ENCODE data around the gene KIF3A. TPM values are rescaled to one million over a fixed set of nuclear protein-coding genes. Genes with fewer than 3 reads are reported as not detected.

KIF3A gene
- total RNA-seq, 6 experiments from 2014 or later, result 1.3 to 4.2 (median 2.1) TPM

DNA sequence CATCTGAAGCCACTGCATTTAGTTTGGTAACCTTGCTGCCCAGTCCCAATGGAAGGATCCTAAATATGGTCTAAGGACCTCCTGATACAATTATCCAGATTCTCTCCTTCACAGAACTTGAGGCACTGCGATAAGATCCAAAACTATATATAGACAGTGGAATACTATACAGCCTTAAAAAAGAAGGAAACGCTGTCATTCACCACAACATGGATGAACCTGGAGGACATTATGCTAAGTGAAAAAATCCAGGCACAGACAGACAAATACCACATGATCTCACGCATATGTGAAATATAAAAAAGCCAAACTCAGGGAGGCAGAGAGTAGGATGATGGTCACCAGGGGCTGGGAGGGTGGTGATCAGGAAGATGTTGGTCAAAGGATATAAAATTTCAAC is 66.3 kb downstream of the KIF3A start:
- TF ChIP-seq POLR2A (IDR thresholded peaks at IDR 0.05), result no peak
- TF ChIP-seq, protein P1, sequence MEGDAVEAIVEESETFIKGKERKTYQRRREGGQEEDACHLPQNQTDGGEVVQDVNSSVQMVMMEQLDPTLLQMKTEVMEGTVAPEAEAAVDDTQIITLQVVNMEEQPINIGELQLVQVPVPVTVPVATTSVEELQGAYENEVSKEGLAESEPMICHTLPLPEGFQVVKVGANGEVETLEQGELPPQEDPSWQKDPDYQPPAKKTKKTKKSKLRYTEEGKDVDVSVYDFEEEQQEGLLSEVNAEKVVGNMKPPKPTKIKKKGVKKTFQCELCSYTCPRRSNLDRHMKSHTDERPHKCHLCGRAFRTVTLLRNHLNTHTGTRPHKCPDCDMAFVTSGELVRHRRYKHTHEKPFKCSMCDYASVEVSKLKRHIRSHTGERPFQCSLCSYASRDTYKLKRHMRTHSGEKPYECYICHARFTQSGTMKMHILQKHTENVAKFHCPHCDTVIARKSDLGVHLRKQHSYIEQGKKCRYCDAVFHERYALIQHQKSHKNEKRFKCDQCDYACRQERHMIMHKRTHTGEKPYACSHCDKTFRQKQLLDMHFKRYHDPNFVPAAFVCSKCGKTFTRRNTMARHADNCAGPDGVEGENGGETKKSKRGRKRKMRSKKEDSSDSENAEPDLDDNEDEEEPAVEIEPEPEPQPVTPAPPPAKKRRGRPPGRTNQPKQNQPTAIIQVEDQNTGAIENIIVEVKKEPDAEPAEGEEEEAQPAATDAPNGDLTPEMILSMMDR (IDR thresholded peaks at IDR 0.05), result no peak
- no peak for DNase-seq
- H3K27ac ChIP-seq, result no peak overlapping the region
- no peak overlapping the region for H3K4me3 ChIP-seq
- intact Hi-C loops (cut with DNase I), result no loop called here
- no peaks in the 10 kb centered on the region for H3K27me3 ChIP-seq
- H3K36me3 ChIP-seq, result no peaks in the 10 kb centered on the region
- ATAC-seq, result no peak
- 97% methylated on average over 3 of the region's 3 CpGs for WGBS (ENCODE audit: insufficient coverage, low coverage, low lambda C conversion rate, missing lambda C conversion rate)
- no peaks in the 10 kb centered on the region for H3K9me3 ChIP-seq
- H3K4me1 ChIP-seq, result no peaks in the 10 kb centered on the region

DNA sequence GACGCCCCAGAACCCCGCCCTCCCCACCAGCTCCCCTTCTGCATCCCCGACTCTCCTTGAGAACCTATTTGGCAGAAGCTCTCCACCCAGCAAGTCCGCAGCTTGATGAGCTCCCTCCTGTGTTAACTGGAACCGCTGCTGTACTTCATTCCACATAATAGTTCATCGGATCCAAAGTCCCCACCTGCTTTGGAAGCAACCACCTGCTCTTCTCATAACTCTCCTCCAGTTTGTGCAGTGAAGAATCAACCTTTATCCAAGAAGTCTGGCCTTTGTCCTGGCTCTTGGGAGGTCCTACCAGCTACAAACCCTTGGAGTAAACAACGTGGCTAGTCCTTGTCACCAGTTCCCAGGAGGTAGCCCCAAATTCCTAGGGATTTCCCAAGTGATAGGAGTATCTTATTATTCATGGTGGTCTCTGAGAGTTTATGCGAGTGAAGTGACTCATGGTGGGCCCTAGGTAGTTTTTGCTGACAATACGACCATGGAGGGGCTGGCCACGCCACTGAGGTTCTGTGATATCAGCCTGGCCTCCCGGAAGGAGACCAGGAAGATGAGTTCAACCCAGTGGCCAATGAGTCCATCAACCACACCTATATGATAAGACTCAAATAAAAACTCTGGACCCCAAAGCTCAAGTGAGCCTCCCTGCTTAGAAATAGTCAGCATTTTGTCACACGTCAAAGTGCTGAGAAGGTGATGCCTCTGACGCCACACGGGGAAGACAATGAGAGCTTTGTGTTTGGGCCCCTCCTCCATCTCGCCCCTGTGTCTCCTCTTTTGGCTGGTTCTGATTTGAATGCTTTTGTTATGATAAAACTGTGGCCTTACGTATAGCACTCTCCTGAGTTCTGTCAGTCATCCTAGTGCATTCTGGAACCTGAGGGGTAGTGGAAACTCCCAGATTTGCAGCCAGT is 67.1 kb downstream of the KIF3A start:
- intact Hi-C loops (cut with DNase I), result no loop called here
- no peaks in the 10 kb centered on the region for H3K4me1 ChIP-seq
- 82% methylated on average over 11 of the region's 16 CpGs for WGBS (ENCODE audit: insufficient coverage, low coverage, low lambda C conversion rate, missing lambda C conversion rate)
- TF ChIP-seq, protein P1 (IDR thresholded peaks at IDR 0.05), result no peak
- TF ChIP-seq POLR2A (IDR thresholded peaks at IDR 0.05), result no peak
- no peaks in the 10 kb centered on the region for H3K36me3 ChIP-seq
- no peak overlapping the region for H3K27ac ChIP-seq
- ATAC-seq (no peak), DNase-seq (no peak)
- H3K27me3 ChIP-seq, result no peaks in the 10 kb centered on the region
- no peaks in the 10 kb centered on the region for H3K9me3 ChIP-seq
- H3K4me3 ChIP-seq, result no peak overlapping the region

DNA sequence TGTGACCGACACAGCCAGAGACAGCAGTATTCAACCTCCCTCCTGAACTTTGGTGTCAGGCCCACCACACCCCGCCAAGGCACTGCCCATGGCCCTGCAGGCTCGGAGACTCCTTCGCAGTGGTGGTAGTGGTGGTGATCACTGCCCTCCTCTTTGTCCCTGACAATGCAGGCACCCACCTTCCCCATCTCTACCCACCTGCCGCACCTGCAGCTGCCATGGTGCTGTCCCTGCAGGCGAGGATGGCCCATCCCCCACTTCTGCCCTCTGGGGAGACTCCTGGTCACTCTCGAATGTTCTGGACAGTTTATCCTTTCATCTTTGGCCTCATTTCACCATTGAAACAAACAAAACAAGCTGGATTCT is 67.9 kb downstream of the KIF3A start:
- DNase-seq (no peak), ATAC-seq (no peak)
- Histone ChIP-seq H3K27ac (no peak overlapping the region), H3K4me3 (no peak overlapping the region), H3K4me1 (no peaks in the 10 kb centered on the region), H3K27me3 (no peaks in the 10 kb centered on the region), H3K9me3 (no peaks in the 10 kb centered on the region), H3K36me3 (no peaks in the 10 kb centered on the region)
- WGBS (ENCODE audit: insufficient coverage, low coverage, low lambda C conversion rate, missing lambda C conversion rate), result no CpG with 5 or more reads among the region's 7 CpGs
- intact Hi-C loops (cut with DNase I), result no loop called here
- TF ChIP-seq, protein P1 (IDR thresholded peaks at IDR 0.05), result no peak

DNA sequence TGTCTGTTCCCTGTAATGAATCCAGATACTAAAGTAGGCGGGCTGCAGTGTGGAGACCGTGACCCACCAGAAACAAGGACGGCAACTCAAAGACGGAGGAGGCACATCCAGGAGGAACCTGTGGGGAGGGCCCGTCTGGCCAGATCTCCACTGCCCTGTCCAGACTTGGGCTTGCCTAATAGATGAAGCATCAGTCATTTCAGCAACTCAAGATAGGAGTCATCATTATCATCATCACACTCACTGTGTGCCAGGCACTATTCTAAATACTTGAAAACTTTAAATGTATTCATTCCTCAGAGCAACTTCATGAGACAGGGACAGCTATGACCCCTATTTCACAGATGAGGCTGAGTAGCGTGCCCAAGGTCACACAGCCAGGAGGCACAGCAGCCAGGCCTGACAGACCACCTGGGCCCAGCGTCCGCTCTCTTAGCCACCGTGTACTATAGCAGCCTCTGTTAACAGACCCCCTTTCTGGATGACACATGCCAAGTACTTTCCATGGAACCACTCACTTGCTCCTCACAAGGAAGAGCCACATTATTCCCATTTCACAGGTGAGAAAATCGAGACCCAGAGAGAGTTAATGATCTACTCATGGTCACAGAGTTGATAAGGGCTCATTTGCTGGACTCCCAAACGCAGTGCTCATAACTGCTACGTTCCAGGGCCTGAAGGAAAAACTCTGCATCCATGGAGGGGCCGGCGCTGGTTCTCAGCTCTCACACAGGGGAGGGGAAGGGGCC is 68.5 kb downstream of the KIF3A start:
- Histone ChIP-seq H3K4me3 (no peak overlapping the region), H3K36me3 (no peaks in the 10 kb centered on the region), H3K9me3 (no peaks in the 10 kb centered on the region), H3K27me3 (no peaks in the 10 kb centered on the region), H3K4me1 (no peaks in the 10 kb centered on the region), H3K27ac (no peak overlapping the region)
- no peak for ATAC-seq
- intact Hi-C loops (cut with DNase I), result no loop called here
- no peak for DNase-seq
- WGBS (ENCODE audit: insufficient coverage, low coverage, low lambda C conversion rate, missing lambda C conversion rate), result 78% methylated on average over 5 of the region's 14 CpGs
- no peak for TF ChIP-seq POLR2A (IDR thresholded peaks at IDR 0.05)
- TF ChIP-seq, protein P1 (IDR thresholded peaks at IDR 0.05), result no peak
